ENCODE data around the gene KIF19.

The KIF19 gene

GRCh38 chr17:74357466-74357809 lies 31.4 kb downstream of the KIF19 start:
- DNase-seq (ENCODE audit: low read depth) = no peak
- TF ChIP-seq CTCF (IDR thresholded peaks at IDR 0.05; ENCODE audit: control insufficient read depth, insufficient read depth, low read depth, low read length, missing control alignments) = no peak
- H3K4me3 ChIP-seq (ENCODE audit: control insufficient read depth, low read depth, low read length) = no peak overlapping the region

GRCh38 chr17:74358697-74359096 lies 32.7 kb downstream of the KIF19 start:
- TF ChIP-seq CTCF (IDR thresholded peaks at IDR 0.05; ENCODE audit: control insufficient read depth, insufficient read depth, low read depth, low read length, missing control alignments) = no peak
- DNase-seq (ENCODE audit: low read depth) = no peak
- H3K4me3 ChIP-seq (ENCODE audit: control insufficient read depth, low read depth, low read length) = no peak overlapping the region

GRCh38 chr17:74359916-74360315 lies 33.9 kb downstream of the KIF19 start:
- H3K4me3 ChIP-seq (ENCODE audit: control insufficient read depth, low read depth, low read length) = no peak overlapping the region
- no peak for DNase-seq (ENCODE audit: low read depth)
- no peak for TF ChIP-seq CTCF (IDR thresholded peaks at IDR 0.05; ENCODE audit: control insufficient read depth, insufficient read depth, low read depth, low read length, missing control alignments)

DNA sequence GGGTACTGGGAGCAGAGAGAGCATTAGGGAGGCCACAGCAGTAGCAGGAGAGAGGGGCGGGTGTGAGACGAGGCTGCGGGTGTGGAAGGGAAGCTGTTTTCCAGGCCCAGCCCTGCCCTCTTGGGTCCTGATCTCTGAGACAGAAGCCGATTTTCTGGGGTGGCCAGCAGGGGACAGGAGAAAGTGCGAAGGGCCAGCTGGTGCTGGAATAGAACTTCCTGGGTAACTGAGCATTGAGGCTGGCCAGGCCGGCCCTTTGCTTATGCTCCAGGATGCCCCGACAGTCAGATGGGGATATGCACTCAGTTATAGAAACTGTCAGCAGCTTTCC lies 34.8 kb downstream of the KIF19 start:
- DNase-seq (ENCODE audit: low read depth) = no peak
- no peak for TF ChIP-seq CTCF (IDR thresholded peaks at IDR 0.05; ENCODE audit: control insufficient read depth, insufficient read depth, low read depth, low read length, missing control alignments)
- no peak overlapping the region for H3K4me3 ChIP-seq (ENCODE audit: control insufficient read depth, low read depth, low read length)

GRCh38 chr17:74361230-74362068 lies 35.4 kb downstream of the KIF19 start, which contains the start of gene BTBD17:
TSS of gene BTBD17 (minus strand) at chr17:74361868. CDS start at chr17:74361819, 49 bp downstream.
- H3K4me3 ChIP-seq (ENCODE audit: control insufficient read depth, low read depth, low read length) = no peak within 1 kb of the TSS
- peak; percentile 51 for TF ChIP-seq CTCF (IDR thresholded peaks at IDR 0.05; ENCODE audit: control insufficient read depth, insufficient read depth, low read depth, low read length, missing control alignments)
- no peak for DNase-seq (ENCODE audit: low read depth)

- no peak for DNase-seq (ENCODE audit: low read depth)
- TF ChIP-seq CTCF (IDR thresholded peaks at IDR 0.05; ENCODE audit: control insufficient read depth, insufficient read depth, low read depth, low read length, missing control alignments) = no peak
- H3K4me3 ChIP-seq (ENCODE audit: control insufficient read depth, low read depth, low read length) = no peak overlapping the region
Measured at GRCh38 chr17:74362069-74362405, 36.0 kb downstream of the KIF19 start.
